Hepatic stellate cell (primary cell): Measurements from ENCODE around the gene ENTREP1.

ENCODE experiments used
- DNase-seq: peaks from one replicate; pipeline ENCODE4 v3.0.0; 2011; ENCODE audit warnings: low spot score

The ENTREP1 gene

GRCh38 chr9:69319324-69320025 lies 5.5 kb upstream of the ENTREP1 start:
- DNase-seq = no peak

GRCh38 chr9:69322256-69322655 lies 2.8 kb upstream of the ENTREP1 start:
- no peak for DNase-seq

- DNase-seq = no peak
Observed at GRCh38 chr9:69323861-69324260, 1.2 kb upstream of the ENTREP1 start.

GRCh38 chr9:69325409-69326212 lies 596 bp downstream of the ENTREP1 start:
- DNase-seq = no peak

GRCh38 chr9:69326261-69326660 lies 1.2 kb downstream of the ENTREP1 start:
- no peak for DNase-seq

GRCh38 chr9:69330580-69330979 lies 5.6 kb downstream of the ENTREP1 start:
- DNase-seq = no peak

- DNase-seq = no peak
Observed at GRCh38 chr9:69331444-69331843, 6.4 kb downstream of the ENTREP1 start.

- no peak for DNase-seq
Observed at GRCh38 chr9:69332067-69332685, 7.2 kb downstream of the ENTREP1 start.

- no peak for DNase-seq
Observed at GRCh38 chr9:69333716-69334115, 8.7 kb downstream of the ENTREP1 start.

- DNase-seq = no peak
Observed at GRCh38 chr9:69334317-69334716, 9.3 kb downstream of the ENTREP1 start.

- DNase-seq = no peak
Observed at GRCh38 chr9:69339620-69340019, 14.6 kb downstream of the ENTREP1 start.

GRCh38 chr9:69340631-69341030 lies 15.6 kb downstream of the ENTREP1 start:
- no peak for DNase-seq

- DNase-seq = no peak
Observed at GRCh38 chr9:69342769-69343168, 17.8 kb downstream of the ENTREP1 start.

GRCh38 chr9:69344459-69344858 lies 19.4 kb downstream of the ENTREP1 start:
- DNase-seq = no peak

- no peak for DNase-seq
Observed at GRCh38 chr9:69346596-69347390, 21.8 kb downstream of the ENTREP1 start.

GRCh38 chr9:69347607-69348006 lies 22.6 kb downstream of the ENTREP1 start:
- DNase-seq = no peak

- DNase-seq = no peak
Observed at GRCh38 chr9:69351227-69351626, 26.2 kb downstream of the ENTREP1 start.

- no peak for DNase-seq
Observed at GRCh38 chr9:69355232-69355631, 30.2 kb downstream of the ENTREP1 start.

GRCh38 chr9:69357030-69357775 lies 32.2 kb downstream of the ENTREP1 start:
- DNase-seq = no peak

- DNase-seq = no peak
Observed at GRCh38 chr9:69357821-69358220, 32.8 kb downstream of the ENTREP1 start.

- no peak for DNase-seq
Observed at GRCh38 chr9:69363191-69363590, 38.2 kb downstream of the ENTREP1 start.
